ENCODE measurements around the gene CRYBG1.
A peak's percentile ranks its signal among the peaks of the same experiment; 100 is the strongest.
"Not testable (repeated sequence)": the region's sequence is repeated elsewhere in the genome, so short reads cannot be mapped to it uniquely, and the experiment has no call there.

The CRYBG1 gene

DNA sequence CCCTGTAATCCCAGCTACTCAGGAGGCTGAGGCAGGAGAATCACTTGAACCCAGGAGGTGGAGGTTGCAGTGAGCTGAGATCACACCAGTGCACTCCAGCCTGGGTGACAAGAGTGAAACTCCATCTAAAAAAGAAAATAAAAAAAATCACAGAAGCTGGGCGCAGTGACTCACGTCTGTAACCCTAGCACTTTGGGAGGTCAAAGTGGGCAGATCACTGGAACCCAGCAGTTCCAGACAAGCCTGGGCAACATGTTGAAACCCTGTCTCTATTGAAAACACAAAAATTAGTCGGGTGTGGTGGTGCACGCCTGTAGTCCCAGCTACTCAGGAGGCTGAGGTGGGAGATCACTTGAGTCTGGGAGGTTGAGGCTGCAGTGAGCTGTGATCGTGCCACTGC lies 199.1 kb downstream of the CRYBG1 start:
- DNase-seq = not testable (repeated sequence)

DNA sequence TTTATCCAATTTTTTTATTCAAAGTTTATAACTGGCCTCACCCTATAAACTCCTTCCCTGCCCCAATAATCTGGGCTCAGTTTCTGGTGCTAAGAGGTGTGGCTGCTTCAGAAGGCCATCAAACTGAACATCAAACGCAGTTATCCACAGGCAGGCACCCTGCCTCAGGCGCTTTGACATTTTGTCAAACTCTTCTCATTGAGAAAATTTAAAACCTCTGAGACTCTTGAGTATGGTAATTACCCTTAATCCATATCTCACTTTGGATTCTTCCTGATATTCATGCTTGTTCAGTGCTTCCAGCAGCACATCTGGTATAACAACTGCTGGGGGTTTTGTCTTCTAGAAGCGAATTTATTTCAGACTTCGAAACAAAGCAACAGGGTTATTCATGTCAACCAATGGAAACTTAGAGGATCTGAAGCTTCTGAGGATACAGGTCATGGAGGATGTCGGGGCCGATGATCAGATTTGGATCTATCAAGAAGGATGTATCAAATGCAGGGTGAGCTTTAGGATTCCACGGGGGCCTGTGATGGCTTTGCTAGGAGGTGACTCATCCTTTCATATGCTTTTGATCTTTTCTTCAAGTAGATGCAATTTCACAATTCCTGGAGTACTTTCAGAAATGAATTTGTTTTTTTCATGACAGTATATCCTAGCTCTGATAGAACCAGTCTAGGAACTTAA lies 200.6 kb downstream of the CRYBG1 start:
- DNase-seq = no peak

DNA sequence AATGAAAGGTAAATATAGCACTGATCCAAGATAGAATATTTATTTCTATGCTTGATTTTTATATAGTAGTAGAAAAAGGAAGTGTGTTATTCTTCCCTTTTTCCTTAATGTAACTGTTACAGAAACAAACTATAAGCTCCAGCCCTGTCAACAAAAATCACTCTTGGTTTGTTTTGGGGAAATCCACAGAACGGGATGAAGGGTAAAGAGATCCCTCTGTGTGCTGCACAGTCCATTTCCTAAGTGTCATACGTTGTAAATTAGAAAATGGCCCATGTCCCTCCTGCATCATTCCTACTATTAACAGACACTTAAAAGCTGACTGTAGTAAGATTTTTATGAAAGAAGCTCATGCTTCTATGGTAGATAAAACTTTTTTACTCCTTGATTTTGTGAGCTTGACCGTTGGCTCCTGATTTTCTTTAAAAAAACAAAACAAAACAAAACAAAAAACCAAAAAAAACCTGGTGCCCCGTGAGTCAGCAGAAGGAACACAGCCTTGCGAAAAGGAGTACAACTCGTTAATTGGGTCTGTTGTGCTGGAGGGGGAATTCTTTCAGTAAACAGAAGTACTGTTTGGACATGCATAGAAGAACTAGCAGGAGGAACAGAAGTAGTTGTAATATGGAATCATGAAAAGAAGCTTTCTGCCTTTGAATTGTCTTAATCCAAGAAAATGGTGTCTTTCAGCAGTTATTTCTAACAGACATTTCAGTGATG lies 201.3 kb downstream of the CRYBG1 start:
- DNase-seq = no peak

DNA sequence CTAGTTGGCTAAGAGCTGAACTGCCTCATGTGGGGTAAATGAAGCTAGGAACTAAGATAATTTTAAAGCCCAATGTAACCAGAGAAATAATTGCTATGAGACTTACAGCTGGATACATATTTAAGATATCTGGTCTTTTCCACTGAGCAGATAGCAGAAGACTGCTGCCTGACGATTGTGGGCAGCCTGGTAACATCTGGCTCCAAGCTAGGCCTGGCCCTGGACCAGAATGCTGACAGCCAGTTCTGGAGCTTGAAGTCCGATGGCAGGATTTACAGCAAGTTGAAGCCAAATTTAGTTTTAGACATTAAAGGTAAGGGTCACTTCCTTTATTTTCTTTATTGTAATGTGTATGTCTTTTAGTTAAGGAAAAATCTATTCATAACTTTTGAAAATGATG lies 203.1 kb downstream of the CRYBG1 start:
- DNase-seq = no peak

DNA sequence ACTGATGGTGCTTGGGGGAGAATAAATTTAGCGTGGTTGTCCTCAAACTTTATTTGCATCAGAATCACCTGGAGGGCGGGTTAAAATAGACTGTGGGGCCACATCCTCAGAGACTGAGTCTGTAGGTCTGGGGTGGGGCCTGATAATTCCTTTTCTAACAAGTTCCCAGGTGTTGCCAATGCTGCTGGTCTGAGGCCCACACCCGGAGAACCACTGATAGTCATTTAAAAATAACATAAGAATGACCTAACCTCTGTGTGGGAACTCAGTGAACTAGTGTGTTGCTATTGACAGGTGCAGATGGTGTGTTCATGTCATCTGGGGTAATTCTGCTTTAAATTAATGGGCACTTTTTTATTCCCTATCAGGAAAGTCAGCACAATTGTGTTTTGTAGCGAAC lies 204.0 kb downstream of the CRYBG1 start:
- no peak for DNase-seq

DNA sequence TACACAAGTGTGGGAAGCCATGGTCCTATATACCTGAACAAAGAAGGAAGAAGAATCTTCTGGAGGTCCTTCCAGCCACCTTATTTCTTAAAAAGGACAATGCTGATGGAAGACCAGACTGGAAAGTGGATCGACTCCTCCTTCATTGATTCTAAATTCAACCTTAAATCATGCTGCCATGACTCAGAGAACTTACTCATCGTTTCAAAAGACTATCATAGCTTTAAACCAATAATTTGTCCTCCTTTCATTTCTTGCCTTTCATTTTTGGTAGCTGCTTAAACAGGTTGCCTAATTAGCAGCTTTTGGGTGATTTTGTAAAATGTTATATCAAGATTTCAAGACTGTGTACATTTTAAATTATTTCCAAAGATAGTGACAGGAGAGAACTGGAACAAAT lies 208.0 kb downstream of the CRYBG1 start:
- DNase-seq = no peak

DNA sequence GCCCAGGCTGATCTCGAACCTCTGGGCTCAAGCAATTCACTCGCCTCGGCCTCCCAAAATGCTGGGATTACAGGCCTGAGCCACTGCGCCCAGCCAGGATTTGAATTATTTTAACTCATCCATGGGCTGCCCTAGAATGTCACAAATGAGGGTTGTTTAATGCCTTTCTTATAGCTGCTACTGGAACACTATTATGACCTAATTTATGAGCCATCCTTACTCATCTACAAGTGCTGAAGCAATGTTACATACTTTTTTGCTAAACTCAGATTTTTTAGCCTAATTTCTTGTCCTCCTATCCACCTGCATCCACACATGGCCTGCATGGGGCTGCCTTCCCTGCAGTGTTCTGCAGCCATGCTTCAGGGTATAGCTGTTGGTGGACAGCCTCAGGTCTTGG lies 208.9 kb downstream of the CRYBG1 start:
- no peak for DNase-seq

DNA sequence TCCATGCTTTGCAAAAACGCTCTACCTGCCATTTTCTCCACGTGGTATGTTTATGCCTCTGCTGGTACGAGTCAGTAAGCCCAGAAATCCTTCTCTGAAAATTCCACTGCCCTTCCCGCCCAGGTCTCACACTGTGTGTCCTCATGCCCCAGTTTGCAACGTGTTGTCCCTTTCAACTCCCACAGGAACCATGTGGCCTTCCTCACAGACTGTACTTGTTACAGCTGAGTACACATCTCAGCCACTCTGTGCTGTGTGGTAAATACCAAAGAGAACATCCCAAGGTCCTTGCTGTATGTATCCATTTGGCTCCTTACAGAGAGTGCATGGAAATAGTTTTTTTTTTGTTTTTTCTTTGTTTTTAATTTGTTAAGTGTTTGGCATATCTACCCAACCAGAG lies 211.9 kb downstream of the CRYBG1 start:
- no peak for DNase-seq

DNA sequence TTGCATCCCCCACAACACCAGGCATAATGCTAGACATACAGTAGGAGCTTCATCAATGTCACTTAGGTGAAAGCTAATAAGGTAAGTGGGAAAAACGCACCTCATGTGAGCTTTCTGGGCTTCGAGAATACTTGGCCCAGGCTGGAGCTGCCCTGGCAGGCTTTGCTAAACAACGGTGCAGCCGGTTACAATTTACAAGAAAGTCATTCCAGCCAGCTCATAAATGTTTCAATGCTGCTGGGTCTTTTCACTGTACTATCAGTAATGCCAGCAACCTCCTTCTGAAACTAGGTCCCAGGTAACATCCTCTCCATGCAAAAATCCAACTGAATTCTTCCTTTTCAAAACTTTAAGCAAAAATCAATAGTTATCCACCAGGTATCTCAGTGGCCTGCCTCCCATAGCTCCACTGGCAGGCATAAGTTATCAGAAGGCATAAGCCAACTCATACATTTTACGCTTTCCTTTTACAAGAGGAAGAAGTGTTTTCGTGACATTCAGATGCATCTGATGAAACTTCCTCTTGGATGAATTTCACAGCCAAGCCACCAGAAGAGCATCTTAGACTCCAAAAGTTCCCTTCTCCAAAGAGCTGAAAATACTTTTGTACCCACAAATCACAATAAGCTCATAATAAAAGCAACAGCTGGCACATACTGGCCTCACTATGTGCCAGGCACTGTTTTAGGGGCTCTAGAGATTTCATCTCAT lies 212.5 kb downstream of the CRYBG1 start:
- DNase-seq = no peak

DNA sequence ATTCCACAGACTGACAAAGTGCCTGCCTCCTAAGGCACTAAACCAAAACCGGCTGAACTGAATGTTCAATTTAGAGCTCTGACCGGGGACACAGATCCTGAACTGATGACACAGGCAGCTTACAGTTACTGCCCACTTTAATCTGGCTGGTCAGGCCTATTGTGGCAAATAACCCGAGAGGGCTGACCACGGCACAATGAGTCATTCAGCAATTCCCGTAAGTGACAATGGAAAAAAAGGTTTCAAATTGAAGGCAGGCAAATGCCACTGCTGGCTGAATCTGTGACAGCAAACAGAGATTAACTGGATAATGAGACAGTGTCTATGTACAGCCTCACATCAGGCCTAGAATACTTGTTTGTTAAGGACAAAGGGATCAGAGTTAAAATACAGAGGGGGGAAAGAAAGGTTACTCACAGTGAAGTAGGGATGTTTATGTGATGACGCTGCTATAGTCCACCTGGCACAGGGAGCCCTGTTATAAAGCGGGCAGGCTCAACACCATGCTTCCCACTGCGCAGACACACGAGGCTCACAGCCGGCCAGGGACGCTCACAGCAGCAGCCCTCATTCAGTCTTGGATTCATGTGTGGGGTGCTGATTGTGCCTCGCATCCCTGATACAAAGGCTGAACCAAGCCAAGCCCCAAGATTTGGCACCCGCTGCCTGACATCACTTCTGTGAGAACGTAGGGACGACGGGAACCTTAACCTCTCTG lies 214.4 kb downstream of the CRYBG1 start:
- DNase-seq = no peak

DNA sequence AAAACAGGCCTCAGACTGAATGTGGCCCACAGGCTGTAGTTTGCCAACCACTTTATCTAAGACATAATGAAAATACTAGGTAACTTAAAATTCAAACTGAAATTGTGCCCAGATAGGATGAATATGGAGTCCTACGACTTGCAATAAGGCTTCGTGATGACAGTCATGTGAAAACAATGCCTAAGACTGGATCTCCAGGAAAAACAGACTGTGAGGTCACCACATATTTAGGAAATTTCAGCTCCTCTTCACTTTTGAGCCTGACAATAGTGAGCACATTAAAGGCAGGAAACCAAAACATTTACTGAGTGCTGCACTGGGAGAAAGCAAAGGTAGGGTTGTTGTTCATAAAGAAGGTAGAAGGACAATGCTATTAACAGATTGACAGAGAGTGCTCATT lies 218.8 kb downstream of the CRYBG1 start:
- no peak for DNase-seq

DNA sequence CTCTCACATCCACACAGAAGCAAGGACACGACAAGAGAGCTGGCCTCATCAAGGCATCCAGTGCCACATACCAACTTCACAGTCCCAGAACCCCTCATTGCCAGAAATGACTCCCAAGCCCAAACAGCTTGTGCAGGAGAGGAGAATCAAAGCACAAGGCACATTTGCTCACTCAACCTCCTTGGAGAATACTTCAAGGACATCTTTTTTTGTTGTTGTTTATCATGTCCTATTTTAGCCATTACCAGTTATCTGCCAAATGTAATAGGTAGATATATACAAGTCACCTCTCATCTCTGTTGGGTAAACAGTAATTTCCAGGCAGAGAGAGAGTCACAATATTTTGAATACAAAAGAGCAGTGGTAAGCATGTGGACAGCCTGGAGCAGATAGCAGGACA lies 221.0 kb downstream of the CRYBG1 start:
- no peak for DNase-seq

DNA sequence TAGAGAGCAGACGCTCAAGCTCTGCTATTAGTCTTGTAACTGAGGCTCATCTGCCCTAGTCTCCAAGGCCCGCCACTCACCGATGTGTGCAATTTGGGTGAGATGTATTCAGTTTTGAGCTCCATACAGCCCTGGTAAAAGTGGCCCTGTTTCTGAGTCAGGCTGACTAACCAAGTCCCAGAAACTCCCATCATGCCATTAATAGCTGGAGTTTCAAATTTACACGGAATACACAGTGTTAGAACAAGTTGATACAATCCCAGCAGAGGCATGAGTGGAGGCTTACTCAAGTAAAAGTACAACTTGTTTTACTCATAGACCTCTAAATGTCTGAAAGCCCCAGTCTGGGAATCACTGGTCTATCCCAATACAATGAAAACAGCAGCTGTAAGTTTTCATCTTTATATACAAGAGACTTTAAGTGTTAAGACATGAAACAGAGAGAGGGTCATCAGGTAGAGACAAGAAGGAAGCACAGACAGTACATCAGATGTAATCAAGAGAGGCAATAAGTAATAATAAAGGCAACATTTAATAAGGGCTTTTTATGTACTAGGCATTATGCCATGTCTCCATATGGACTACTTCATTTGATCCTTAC lies 226.4 kb downstream of the CRYBG1 start:
- DNase-seq = no peak

DNA sequence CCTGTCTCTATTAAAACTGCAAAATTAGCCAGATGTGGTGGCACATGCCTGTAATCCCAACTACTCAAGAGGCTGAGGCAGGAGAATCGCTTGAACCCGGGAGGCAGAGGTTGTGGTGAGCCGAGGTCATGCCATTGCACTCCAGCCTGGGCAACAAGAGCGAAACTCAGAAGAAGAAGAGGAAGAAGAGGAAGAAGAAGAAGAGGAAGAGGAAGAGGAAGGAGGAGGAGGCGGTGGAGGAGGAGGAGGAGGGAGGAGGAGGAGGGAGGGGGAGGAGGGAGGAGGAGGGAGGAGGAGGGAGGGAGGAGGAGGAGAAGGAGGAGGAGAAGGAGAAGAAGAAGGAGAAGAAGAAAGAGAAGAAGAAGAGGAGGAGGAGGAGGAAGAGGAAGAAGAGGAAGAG lies 228.4 kb downstream of the CRYBG1 start:
- not testable (repeated sequence) for DNase-seq

DNA sequence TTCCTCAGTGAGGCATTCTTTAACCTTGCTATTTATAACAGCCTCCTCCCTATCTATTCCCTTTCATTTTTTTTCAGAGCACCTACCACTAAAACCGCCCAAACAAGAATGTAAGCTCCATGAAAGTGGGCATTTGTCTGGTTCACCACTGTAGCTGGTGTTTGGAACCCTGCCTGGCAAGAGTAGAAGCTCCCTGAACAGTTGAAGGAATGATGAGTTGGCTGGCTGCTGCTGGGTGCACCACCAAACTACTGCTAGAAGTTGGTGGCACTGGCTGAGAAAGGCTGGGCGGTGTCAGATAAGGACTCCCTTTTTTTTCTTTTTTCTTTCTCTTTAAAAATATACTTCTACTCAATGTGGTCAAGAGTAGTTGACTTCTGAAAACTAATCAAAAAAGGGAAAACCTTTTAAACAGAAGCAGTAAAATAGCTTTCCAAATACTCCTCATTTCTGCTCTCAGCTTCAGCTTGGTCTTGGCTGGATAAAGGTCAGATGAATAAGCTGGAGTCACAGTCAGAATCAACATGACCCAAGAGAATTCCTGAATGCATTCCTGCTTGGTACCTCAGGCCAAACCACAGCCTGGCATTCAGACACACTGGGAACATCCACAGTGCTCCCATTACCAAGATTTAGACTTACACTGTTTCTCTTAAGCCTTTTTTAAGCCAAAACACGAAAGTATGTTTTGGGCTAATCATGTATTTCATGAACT lies 230.8 kb downstream of the CRYBG1 start:
- no peak for DNase-seq

DNA sequence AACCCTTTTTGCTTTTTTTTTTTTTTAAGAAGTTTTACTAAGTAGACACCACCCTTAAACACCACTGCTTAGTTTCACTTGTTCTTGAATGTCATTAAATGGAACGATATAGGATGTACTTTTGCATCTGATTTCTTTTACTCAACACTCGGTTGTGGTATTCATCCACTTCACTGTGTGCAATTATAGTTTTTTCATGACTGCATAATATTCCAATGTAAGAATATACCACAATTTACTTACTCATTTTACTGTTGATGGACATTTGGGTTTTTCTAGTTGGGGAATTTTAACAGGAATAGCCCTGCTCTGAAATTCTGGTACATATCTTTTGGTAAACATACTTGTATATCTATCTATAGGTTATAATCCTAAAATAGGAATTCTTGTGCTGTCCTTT lies 238.9 kb downstream of the CRYBG1 start:
- no peak for DNase-seq

DNA sequence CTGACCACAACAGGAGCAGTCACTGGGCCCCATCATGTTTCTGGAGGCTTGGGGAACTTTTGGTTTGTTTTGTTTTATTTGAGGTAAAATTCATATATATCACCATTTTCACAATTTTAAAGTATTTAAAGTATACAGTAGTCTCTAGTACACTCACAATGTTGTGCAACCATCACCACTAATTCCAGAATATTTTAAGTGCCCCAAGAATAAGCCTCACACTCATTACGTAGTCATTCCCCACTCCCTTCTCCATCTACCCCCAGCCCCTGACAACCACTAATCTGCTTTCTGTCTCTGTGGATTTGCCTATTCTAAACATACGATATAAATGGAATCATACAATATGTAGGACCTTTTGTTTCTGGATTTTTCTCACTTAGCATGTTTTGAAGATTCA lies 239.8 kb downstream of the CRYBG1 start:
- no peak for DNase-seq

DNA sequence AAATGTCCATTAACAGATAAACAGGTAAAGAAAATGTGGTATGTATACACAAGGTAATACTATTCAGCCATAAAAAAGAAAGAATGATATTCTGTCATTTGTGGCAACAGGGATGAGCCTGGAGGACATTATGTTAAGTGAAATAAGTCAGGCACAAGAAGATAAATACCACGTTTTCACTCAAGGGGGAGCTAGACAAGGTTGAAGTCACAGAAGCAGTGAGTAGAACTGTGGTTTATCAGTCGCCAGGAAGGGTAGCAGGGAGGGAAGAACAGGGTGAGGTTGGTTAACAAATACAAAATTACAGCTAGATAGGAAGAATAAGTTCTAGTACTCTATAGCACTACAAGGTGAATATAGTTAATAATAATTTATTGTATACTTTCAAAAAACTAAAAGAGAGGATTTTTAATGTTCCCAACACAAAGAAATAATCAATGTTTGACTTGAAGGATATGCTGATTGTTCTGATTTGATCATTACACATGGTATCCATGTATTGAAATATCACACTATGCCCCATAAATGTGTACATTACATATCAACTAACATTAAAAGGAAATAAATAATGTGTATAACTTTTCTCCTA lies 247.7 kb downstream of the CRYBG1 start:
- peak; percentile 65 for DNase-seq

DNA sequence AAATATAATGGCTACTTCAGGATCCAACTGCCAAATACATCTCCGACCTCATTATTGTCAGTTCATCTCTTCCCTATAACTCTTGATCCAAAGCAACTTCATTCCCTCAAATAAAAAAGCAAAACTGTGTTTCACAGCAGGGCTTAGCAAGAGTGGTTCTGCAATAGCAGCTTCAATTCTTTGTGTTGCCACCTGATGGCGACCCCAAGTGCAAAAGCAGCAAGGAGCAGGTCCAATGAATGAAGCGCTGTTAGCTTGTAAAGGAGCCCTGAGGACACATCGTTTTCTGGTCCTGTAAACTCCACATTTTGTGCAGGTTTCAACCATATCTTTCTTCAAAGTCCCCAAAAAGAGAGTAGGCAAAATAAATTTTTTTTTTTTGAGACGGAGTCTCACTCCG lies 249.2 kb downstream of the CRYBG1 start:
- DNase-seq = peak; percentile 3

DNA sequence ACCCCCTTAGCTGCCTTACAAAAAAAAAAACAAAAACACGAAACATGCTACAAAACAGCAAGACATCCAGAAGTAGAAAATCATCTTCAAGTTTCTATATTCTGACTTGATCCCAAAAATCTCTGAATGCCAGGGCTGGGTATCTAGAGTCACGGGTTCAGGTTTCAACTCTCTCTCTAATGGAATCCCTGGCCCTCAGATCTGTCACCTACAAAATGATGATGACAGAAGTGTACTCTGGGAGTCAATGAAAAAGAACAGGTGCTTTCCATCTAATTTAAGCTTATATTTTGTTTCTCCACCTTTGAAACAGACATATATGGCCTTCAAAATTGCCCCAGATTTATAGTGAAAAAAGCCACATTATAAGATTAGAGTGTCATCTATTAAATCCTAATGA lies 250.5 kb downstream of the CRYBG1 start:
- no peak for DNase-seq

DNA sequence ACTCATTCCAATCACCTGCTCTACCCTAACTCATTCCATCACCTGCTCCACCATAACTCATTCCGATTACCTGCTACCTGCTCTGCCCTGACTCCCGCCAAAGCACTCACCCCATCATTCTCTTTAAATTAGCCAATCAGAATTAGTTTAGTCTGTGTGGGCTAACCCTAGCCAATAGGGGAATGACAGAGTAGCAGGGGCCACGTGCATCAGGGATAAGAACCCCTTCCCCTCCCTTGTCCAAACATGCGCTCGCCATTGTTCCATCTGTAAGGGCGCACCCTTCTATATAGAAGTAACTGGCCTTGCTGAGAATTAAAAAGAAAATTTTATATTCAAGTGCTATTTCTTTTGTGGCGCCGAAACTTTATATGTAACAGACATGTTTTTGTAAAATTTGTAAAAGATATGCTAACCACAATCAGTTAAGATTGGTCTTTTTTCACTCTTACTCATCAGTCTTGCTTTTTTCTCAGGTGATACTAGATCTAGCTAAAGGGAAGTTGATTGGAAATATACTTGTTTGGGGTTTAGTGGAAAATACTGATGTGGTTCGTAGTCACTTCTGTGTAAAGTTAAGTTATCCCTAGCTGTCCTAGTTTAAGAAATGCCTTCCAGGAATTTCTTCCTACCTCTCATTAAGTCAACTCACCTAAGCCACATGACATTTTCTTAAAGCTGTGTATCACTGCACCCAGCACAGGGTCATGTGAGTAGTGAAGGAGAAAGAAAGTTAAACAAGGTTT lies 252.3 kb downstream of the CRYBG1 start:
- no peak for DNase-seq
